GM12878 (cell line): Measurements from ENCODE around the gene CTSE. TPM values are rescaled to one million over a fixed set of nuclear protein-coding genes. Genes with fewer than 3 reads are reported as not detected.

Source experiments
- ATAC-seq: fragments of 200-7000 bp; cut with Tn5 transposase; 3 replicates; pipeline ENCODE4 v1.9.1; 2020; ENCODE audit warnings: mild to moderate bottlenecking, moderate library complexity
- BruUV-seq: library from RNA; stranded (reverse); fragments of 400-500 nt; replicated peaks from 2 replicates; lab custom pipeline; 2021; lab: Mats Ljungman, UMichigan
- CTCF ChIA-PET: fragments of 300-600 bp; sonication (Branson Sonifier 250); formaldehyde crosslinking; extraction: SDS; loops from one replicate; lab custom pipeline; 2021; ENCODE audit warnings: inconsistent platforms; lab: Yijun Ruan, JAX
- POLR2A ChIA-PET: fragments of 350-600 bp; formaldehyde crosslinking; extraction: SDS; loops from one replicate; lab custom pipeline; 2021; ENCODE audit warnings: inconsistent platforms; lab: Charles Lee
- RAD21 ChIA-PET: fragments of 300-600 bp; sonication (Branson Sonifier 250); formaldehyde crosslinking; loops from one replicate; lab custom pipeline; 2023; ENCODE audit warnings: antibody characterized with exemption; ENCODE audit not compliant: unreplicated experiment; lab: Charles Lee
- SMC1A ChIA-PET: fragments of 300-600 bp; sonication (Branson Sonifier 250); formaldehyde crosslinking; loops from one replicate; lab custom pipeline; 2023; ENCODE audit not compliant: unreplicated experiment, uncharacterized antibody; lab: Charles Lee
- DNase-seq: peaks from one replicate; pipeline ENCODE4 v3.0.0-alpha.2; 2011; ENCODE audit warnings: low read depth, low spot score
- FAIRE-seq: peaks from 3 replicates; lab custom pipeline; 2011; peaks lifted over from hg19 to GRCh38; lab: Jason Lieb, UNC
- H2AFZ ChIP-seq: 2 replicates; pipeline ENCODE4 v1.6.0; 2011; ENCODE audit warnings: low read depth, low read length, control low read depth; ENCODE audit not compliant: control insufficient read depth
- H3K27ac ChIP-seq: 2 replicates; pipeline ENCODE4 v1.5.1; 2011; ENCODE audit warnings: control low read depth; ENCODE audit not compliant: control insufficient read depth, insufficient read depth
- H3K27me3 ChIP-seq, 2 experiments: replicated peaks in 1 of 2; 2 replicates each; pipeline versions ENCODE4 v1.6.0 to v1.6.1; 2011; ENCODE audit warnings: low read length in 1 of 2; ENCODE audit not compliant: control insufficient read depth in 2 of 2, insufficient read depth in 2 of 2
- H3K36me3 ChIP-seq, 2 experiments: 2 replicates each; pipeline ENCODE4 v1.5.1; 2011; ENCODE audit warnings: low read length in 1 of 2; ENCODE audit not compliant: control insufficient read depth in 2 of 2, insufficient read depth in 2 of 2
- H3K4me1 ChIP-seq: 2 replicates; pipeline ENCODE4 v1.6.1; 2011; ENCODE audit warnings: mild to moderate bottlenecking, low read length, moderate library complexity, mixed read lengths; ENCODE audit not compliant: control insufficient read depth, insufficient read depth
- H3K4me2 ChIP-seq: 2 replicates; pipeline ENCODE4 v1.6.0; 2011; ENCODE audit warnings: control low read depth; ENCODE audit not compliant: control insufficient read depth, insufficient read depth
- H3K4me3 ChIP-seq: fragments of 200-600 bp; sonication (generic); 2 replicates; pipeline ENCODE4 v1.5.1; 2016
- H3K79me2 ChIP-seq: 2 replicates; pipeline ENCODE4 v1.6.0; 2011; ENCODE audit warnings: low read length; ENCODE audit not compliant: control insufficient read depth, insufficient read depth
- H3K9ac ChIP-seq: 2 replicates; pipeline ENCODE4 v1.8.0; 2011; ENCODE audit warnings: low read length, control low read depth, mixed read lengths; ENCODE audit not compliant: control insufficient read depth, insufficient read depth
- H3K9me3 ChIP-seq: replicated peaks from 3 replicates; pipeline ENCODE4 v1.5.1; 2011; ENCODE audit warnings: mild to moderate bottlenecking, low read length; ENCODE audit not compliant: control insufficient read depth, insufficient read depth
- H4K20me1 ChIP-seq: 2 replicates; pipeline ENCODE4 v1.6.0; 2011; ENCODE audit not compliant: control insufficient read depth, insufficient read depth
- ATF7 ChIP-seq: fragments of 450-650 bp; IDR thresholded peaks from 2 replicates; pipeline ENCODE4 v1.6.1; 2016; ENCODE audit warnings: low read depth, mild to moderate bottlenecking
- BACH1 ChIP-seq: fragments of 450-650 bp; IDR thresholded peaks from 2 replicates; pipeline ENCODE4 v1.6.1; 2017; ENCODE audit warnings: mild to moderate bottlenecking, borderline replicate concordance
- CBX3 ChIP-seq: fragments of 200-600 bp; sonication (generic); IDR thresholded peaks from 2 replicates; pipeline ENCODE4 v1.6.1; 2016; ENCODE audit warnings: low read depth, borderline replicate concordance
- DPF2 ChIP-seq: fragments of 450-650 bp; IDR thresholded peaks from 2 replicates; pipeline ENCODE4 v1.6.1; 2017; ENCODE audit warnings: mild to moderate bottlenecking
- JUND ChIP-seq: IDR thresholded peaks from 2 replicates; pipeline ENCODE4 v1.6.1; 2012; ENCODE audit warnings: low read depth, mild to moderate bottlenecking, low read length, improper control_type of control experiment, moderate library complexity
- LARP7 ChIP-seq: fragments of 450-650 bp; IDR thresholded peaks from 2 replicates; pipeline ENCODE4 v1.6.1; 2017; ENCODE audit warnings: mild to moderate bottlenecking
- NBN ChIP-seq: fragments of 450-650 bp; IDR thresholded peaks from 2 replicates; pipeline ENCODE4 v1.6.1; 2016
- NR2C1 ChIP-seq: fragments of 450-650 bp; IDR thresholded peaks from 2 replicates; pipeline ENCODE4 v1.6.1; 2017; ENCODE audit warnings: antibody characterized with exemption, mild to moderate bottlenecking, moderate library complexity
- PAX8 ChIP-seq: fragments of 450-650 bp; IDR thresholded peaks from 2 replicates; pipeline ENCODE4 v1.6.1; 2017; ENCODE audit warnings: mild to moderate bottlenecking, moderate library complexity
- SREBF1 ChIP-seq: IDR thresholded peaks from 2 replicates; pipeline ENCODE4 v1.6.1; 2012; ENCODE audit warnings: mild to moderate bottlenecking, low read length
- TCF7 ChIP-seq: IDR thresholded peaks from 2 replicates; pipeline ENCODE4 v1.6.1; 2014; ENCODE audit warnings: antibody characterized with exemption, borderline replicate concordance
- ZNF24 ChIP-seq: fragments of 450-650 bp; IDR thresholded peaks from 2 replicates; pipeline ENCODE4 v1.6.1; 2017; ENCODE audit warnings: antibody characterized with exemption, mild to moderate bottlenecking
- ZNF384 ChIP-seq: IDR thresholded peaks from 2 replicates; pipeline ENCODE4 v1.6.1; 2012; ENCODE audit warnings: low read depth, mild to moderate bottlenecking, low read length, improper control_type of control experiment, borderline replicate concordance
- WGBS: methylation state at CpG from one replicate; pipeline ENCODE4 v1.1.6; 2016; ENCODE audit warnings: low lambda C conversion rate; ENCODE audit not compliant: insufficient replicate concordance, insufficient coverage; ENCODE audit errors: missing lambda C conversion rate; 5-methylcytosine and 5-hydroxymethylcytosine counted together
- in situ Hi-C: fragments of 300-500 bp; cut with MboI; formaldehyde crosslinking; loops from 9 replicates; pipeline ENCODE4 v1.14.3; 2018; ENCODE audit warnings: mixed read lengths
- intact Hi-C: fragments of 100-400 bp; cut with micrococcal nuclease; formaldehyde crosslinking; loops from one replicate; pipeline ENCODE4 v1.14.2; 2022; ENCODE audit not compliant: unreplicated experiment
- polyA plus RNA-seq, 11 experiments: library from polyadenylated mRNA; depleted of rRNA in 4 of 11; unstranded in 6 of 11; stranded (reverse) in 5 of 11; fragments of >200 nt; fragmentation: Nextera tagmentation in 4 of 11; fragmentation: Illumina TruSeq in 1 of 11; extraction: Ambion mirVana in 4 of 11; extraction: Trizol in 1 of 11; gene quantifications; 1 replicate in 1 of 11; 2 replicates in 10 of 11; pipeline versions ENCODE4 v1.2.1 to v1.2.3, GENCODE V29; 2011 to 2016; ENCODE audit warnings: inconsistent platforms in 2 of 11, missing spikeins in 2 of 11, low read depth in 1 of 11
- total RNA-seq, 4 experiments: library from RNA; depleted of rRNA in 3 of 4; stranded (reverse); fragments of >200 nt in 3 of 4; fragmentation: Illumina TruSeq in 1 of 4; extraction: Trizol in 1 of 4; gene quantifications; 2 replicates each; pipeline versions ENCODE4 v1.2.1 to v1.2.3, GENCODE V29; 2013 to 2021
- TF ChIP-seq, protein P1 (sequence below): fragments of 450-650 bp; IDR thresholded peaks from 2 replicates; pipeline ENCODE4 v1.6.1; 2017; ENCODE audit warnings: antibody characterized with exemption, mild to moderate bottlenecking, moderate library complexity

The CTSE gene
- total and polyA plus RNA-seq, 10 of the 15 experiments (the other 5 are each of a cell fraction or from before 2014, with no cell fraction given), result 0.26 TPM; not detected in 9

DNA sequence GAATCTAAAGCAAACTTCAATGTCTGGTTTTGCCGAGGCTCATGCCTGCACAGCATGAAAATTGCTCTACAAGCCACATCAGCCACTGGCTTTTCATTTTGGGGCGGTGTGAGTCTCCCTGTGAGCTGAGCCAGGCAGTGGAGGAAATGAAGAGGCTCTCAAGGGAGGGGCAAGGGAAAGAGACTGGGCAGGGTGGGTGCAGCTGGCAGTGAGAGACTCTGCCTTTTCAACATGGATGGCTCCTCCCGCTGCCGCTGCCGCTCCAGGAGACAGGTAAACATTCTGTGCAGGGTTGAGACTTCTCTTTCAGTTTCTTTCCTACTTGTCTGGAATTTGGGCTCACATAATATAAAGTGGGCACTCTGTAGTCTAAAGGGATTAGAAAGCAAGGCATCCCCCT, 11.3 kb upstream of the CTSE start:
- H3K4me3 ChIP-seq, result peak overlapping the region; percentile 57

DNA sequence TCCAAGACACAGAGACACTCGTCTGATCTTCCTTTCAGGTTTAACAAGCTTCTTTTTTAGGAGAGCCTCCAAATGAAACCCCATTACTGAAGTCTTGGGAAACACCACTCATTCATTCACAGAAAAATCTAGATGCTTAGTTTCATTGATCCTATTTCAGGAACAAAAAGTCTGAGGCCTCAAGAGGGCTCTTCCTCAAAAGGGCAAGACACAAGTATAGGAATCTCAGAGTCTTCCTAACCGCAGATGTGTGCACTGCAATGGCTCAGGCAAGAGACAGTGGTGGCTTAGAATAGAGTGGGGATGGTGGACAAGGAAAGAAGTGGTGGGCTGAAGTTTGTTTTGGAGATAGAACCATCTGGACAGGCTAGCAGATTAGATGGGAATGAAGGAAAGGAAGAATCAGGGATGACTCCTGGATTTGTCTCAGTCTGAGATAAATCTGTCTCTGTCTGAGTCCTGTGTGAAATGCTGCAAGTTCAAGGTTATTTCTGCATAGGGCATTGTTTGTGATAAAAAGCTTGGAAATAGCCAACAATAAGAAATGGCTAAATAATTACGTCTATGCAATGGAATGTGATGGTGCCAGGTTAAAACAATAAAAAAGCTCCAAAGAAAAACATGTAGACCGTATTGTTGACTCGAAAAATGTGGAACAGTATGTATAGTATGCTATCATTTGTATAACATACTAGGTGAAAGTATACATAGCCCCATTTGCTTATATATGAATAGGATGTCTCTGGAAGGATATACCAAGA, 8.9 kb upstream of the CTSE start:
- intact Hi-C loops, result loop anchor here (5.0 kb wide), 1 partner anchor 35 kb away; no protein-coding TSS in a partner anchor
- Histone ChIP-seq H2AFZ (no peak overlapping the region), H3K9me3 (peaks cover 3% of the 10 kb centered on the region; the same call in 2 of the 3 replicates), H3K9ac (no peak overlapping the region), H3K27ac (no peak overlapping the region), H3K4me3 (no peak overlapping the region), H3K4me2 (no peak overlapping the region), H3K4me1 (peaks cover 23% of the 10 kb centered on the region), H3K27me3 (no peaks in the 10 kb centered on the region), H3K36me3 (no peaks in the 10 kb centered on the region), H4K20me1 (no peaks in the 10 kb centered on the region), H3K79me2 (peaks cover 6% of the 10 kb centered on the region)
- in situ Hi-C loops, result no loop called here
- BruUV-seq, result no TSS peak
- DNase-seq (no peak), ATAC-seq (no peak), FAIRE-seq (no peak)
- ChIA-PET RAD21 (interaction anchor here (1.5 to 5.9 kb wide), 3 partner anchors 48 to 73 kb away, joined by 4 to 169 read pairs (median 54); no protein-coding TSS in a partner anchor), CTCF (interaction anchor here (0.7 to 9.4 kb wide), 13 partner anchors 16 to 375 kb away, joined by 3 to 384 read pairs (median 10); no protein-coding TSS in a partner anchor), SMC1A (interaction anchor here (0.7 to 11.4 kb wide), 10 partner anchors 10 to 72 kb away, joined by 3 to 329 read pairs (median 12); no protein-coding TSS in a partner anchor), POLR2A (interaction anchor here (1.2 to 1.4 kb wide), 2 partner anchors 12 to 16 kb away, joined by 3 read pairs; no protein-coding TSS in a partner anchor)
- WGBS, result 77% methylated on average over 5 of the region's 5 CpGs
- TF ChIP-seq ZNF384 (no peak), ATF7 (no peak), JUND (no peak), NR2C1 (no peak), CBX3 (no peak), TCF7 (no peak), LARP7 (no peak), NBN (no peak), PAX8 (no peak), BACH1 (no peak)
- TF ChIP-seq, protein P1, sequence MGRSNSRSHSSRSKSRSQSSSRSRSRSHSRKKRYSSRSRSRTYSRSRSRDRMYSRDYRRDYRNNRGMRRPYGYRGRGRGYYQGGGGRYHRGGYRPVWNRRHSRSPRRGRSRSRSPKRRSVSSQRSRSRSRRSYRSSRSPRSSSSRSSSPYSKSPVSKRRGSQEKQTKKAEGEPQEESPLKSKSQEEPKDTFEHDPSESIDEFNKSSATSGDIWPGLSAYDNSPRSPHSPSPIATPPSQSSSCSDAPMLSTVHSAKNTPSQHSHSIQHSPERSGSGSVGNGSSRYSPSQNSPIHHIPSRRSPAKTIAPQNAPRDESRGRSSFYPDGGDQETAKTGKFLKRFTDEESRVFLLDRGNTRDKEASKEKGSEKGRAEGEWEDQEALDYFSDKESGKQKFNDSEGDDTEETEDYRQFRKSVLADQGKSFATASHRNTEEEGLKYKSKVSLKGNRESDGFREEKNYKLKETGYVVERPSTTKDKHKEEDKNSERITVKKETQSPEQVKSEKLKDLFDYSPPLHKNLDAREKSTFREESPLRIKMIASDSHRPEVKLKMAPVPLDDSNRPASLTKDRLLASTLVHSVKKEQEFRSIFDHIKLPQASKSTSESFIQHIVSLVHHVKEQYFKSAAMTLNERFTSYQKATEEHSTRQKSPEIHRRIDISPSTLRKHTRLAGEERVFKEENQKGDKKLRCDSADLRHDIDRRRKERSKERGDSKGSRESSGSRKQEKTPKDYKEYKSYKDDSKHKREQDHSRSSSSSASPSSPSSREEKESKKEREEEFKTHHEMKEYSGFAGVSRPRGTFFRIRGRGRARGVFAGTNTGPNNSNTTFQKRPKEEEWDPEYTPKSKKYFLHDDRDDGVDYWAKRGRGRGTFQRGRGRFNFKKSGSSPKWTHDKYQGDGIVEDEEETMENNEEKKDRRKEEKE, result no peak

More for the DNA sequence above, 11.3 kb upstream of the CTSE start:
- Histone ChIP-seq H3K4me1 (peaks cover 37% of the 10 kb centered on the region), H3K4me2 (peak overlapping the region; percentile 86), H3K9me3 (peaks cover 3% of the 10 kb centered on the region; the same call in 2 of the 3 replicates), H2AFZ (peak overlapping the region; percentile 49), H4K20me1 (no peaks in the 10 kb centered on the region), H3K36me3 (no peaks in the 10 kb centered on the region), H3K9ac (peak overlapping the region; percentile 61), H3K27ac (peak overlapping the region; percentile 63), H3K27me3 (no peaks in the 10 kb centered on the region; a peak in 1 of 4 replicates), H3K79me2 (peaks cover 15% of the 10 kb centered on the region)
- POLR2A ChIA-PET, result no interaction called here
- in situ Hi-C loops (no loop called here), intact Hi-C loops (no loop called here)
- FAIRE-seq, result no peak
- peak; percentile 14; the same call in 2 of the 3 replicates for ATAC-seq
- RAD21 ChIA-PET, result interaction anchor here (0.9 to 2.2 kb wide), 3 partner anchors 50 to 71 kb away, joined by 3 to 13 read pairs (median 4); no protein-coding TSS in a partner anchor
- SMC1A ChIA-PET, result interaction anchor here (1.0 to 11.4 kb wide), 7 partner anchors 8 to 70 kb away, joined by 4 to 329 read pairs (median 8); no protein-coding TSS in a partner anchor
- no TSS peak for BruUV-seq
- CTCF ChIA-PET, result interaction anchor here (1.0 to 7.3 kb wide), 7 partner anchors 9 to 74 kb away, joined by 3 to 72 read pairs (median 5); no protein-coding TSS in a partner anchor
- no peak for DNase-seq
- 3% methylated on average over 5 of the region's 5 CpGs for WGBS
- TF ChIP-seq ZNF24 (no peak), SREBF1 (no peak), DPF2 (no peak)
